Right kidney (tissue), 1 donor: Measurements from ENCODE around the gene MTHFSD.

Experiments
- DNase-seq: peaks from one replicate; pipeline ENCODE4 v3.0.0-alpha.2; 2016

Gene MTHFSD

DNA sequence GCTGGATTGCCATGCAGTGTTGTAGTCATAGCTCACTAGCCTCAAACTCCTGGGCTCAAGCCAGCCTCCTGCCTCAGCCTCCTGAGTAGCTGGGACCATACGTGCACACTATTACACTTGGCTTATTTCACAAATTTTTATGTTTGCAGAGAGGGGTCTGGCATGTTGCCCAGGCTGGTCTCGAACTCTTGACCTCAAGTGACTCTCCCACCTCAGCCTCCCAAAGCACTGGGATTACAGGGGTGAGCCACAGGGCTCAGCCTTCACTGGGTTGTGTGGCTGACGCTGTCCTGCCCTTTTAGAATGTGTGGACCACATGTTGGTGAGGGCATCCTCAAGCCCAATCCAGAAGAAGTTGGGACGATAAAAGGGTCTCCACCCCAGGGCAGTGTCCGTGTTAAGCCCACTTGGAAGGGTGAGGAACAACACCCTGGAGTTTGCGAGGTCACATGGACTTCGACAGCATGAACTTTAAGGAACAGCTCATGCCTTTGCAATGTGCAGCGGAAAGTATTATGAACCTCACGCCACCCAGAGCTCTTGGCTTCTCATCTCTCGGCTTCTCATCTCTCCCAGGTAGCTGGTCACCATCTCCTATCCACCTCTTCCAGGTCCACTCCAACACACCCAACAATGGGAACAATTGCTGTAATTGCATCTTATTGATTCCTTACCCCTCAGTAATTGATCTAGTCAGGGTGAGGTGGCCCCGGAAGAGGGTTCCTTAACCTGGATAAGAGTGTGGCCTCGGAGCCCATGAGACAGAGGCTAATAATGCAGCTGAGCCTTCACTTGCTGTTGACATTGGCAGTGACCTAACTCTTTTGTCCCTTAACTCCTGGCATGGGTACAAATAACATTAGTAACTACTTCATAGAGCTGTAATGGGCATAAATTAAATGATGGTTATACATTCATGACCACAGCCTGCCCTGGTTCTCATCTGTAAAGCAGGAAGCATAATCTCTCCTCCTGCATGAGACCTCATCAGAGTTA is 30.0 kb upstream of the MTHFSD start:
- DNase-seq = no peak

DNA sequence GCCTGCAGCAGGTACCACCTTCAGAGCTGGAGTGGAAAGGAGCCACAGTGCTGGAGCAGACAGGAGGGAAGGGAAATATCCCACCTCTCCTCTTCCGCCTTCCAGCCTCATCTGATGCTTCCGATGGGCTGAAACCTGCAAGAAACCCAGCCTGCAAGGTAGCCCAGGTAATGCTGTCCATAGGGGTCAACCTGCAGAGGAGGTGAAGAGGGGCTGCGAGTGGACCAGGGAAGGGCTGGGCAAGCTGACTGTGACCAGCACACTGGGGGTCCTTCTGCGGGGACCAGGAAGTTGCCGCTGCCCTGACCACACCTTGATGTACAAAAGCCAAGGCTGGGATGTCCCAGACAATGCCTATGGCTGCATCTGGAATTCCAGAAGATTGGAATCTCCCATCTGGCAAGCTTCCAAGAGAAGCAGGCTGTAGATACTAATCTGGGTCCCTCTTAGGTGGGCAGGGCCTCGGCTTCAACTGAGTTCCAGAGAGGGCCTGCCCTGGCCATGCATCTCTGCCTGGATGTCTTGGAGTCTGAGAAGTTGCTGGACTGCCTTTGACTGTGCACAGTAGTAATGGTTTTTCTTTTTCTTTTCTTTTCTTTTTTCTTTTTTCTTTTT is 29.1 kb upstream of the MTHFSD start:
- DNase-seq = no peak

DNA sequence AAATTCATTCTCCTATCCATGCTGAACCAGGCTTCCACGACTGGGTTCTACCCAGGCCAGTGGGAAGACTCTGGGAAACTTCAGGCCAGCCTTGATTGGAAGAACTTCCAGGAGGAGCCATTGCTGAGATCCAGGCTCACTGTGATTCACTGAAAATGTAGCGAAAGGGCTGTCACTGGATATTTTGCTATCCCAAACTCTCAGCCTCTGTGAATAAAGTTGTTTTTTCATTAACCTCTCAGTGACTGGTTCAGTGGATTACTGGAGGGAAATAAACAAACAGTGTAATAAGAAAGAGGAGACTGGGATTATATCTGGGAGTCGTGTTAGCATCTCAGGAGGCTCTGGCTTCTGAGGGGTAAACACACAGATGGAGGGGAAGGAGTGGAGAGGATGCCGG is 26.4 kb upstream of the MTHFSD start:
- peak; percentile 34 for DNase-seq

DNA sequence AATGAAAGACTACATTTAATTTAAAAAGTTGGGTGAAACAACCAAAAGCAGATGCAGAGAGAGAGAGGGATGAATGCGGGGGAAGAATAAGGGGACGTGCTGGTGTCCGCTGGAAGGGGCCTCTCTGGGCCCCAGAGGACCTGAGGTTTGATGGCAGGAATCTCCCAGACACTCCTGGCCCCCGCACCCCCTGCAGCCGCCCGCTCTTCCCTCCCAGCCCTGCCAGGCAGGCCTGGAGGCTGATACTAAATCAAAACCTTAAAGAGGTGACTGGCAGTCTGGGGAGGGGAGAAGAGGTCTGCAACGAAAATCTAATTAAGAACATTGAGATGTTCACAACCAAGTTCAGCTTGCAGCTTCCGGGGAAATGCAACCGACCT is 25.7 kb upstream of the MTHFSD start:
- peak; percentile 31 for DNase-seq

DNA sequence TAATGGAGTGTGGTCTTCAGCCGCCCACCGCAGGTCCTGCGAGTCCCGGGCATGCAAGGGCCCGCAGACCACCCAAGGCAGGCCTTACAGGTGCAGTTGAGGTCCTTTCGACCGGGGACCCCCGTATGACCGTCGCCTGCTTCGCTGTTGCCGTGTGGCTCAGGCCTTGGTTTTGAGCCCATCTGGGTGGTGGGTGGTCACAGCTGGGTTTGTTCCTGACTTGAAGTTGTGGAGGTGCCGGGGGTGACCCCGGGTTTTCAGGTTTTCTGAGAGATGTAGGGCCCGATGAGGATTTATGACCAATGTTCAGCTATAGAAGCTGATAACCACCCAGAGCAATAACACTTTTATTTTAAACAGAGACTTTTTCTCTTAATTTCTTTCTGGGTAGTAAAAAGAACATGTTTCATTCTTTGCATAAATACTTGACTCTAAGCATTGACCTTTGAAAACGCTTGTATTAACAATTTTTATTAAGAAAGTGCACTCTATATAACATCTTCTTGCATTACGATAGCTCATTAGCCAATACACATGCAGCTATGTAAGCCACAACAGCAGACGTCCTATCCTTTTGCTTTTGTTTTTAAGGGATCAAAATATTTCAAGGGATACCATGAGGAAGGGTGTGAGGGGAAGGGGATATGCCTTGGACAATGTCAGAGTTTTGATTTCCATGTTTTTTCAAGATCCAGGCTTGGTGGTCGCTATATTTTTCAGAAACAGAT is 25.2 kb upstream of the MTHFSD start:
- DNase-seq = no peak

DNA sequence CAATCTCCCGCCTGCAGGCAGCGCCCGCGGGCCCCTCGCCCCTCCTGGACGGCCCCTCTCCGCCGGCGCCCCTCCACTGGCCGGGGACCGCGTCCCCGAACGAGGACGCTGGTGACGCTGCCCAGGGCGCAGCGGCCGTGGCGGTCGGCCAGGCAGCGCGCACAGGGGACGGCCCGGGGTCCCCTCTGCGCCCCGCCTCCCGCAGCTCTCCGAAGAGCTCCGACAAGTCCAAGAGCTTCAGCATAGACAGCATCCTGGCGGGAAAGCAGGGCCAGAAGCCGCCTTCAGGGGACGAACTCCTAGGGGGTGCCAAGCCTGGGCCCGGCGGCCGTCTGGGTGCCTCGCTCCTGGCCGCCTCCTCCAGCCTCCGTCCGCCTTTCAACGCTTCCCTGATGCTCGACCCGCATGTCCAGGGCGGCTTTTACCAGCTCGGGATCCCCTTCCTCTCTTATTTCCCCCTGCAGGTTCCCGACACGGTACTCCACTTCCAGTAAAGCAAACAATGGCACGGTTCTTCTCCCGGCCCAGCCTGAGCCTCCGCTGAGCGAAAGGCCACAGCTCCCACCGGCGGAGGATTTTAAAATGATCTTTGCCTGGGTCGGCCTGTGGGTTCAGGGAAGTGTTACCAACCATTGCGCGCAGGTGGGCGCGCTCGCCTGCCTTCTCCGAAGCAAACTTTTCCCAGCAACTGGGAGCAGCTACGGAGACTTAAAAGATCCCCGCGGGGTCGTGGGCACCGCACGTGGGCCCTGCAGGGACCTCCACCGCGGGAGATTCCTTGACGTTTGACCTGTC is 24.4 kb upstream of the MTHFSD start:
- peak; percentile 67 for DNase-seq

DNA sequence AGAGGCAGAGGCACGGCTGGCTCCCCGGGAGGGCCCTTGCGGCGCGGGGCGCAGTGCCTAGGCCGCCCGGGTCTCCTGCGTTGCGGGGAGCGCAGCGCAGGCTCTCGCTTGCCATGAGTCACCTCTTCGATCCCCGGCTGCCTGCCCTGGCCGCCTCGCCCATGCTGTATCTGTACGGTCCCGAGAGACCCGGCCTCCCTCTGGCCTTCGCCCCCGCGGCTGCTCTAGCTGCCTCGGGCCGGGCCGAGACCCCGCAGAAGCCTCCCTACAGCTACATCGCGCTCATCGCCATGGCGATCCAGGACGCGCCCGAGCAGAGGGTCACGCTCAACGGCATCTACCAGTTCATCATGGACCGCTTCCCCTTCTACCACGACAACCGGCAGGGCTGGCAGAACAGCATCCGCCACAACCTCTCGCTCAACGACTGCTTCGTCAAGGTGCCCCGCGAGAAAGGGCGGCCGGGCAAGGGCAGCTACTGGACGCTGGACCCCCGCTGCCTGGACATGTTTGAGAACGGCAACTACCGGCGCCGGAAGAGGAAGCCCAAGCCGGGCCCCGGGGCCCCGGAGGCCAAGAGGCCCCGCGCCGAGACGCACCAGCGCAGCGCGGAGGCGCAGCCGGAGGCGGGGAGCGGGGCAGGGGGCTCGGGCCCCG is 23.7 kb upstream of the MTHFSD start:
- DNase-seq = peak; percentile 78

DNA sequence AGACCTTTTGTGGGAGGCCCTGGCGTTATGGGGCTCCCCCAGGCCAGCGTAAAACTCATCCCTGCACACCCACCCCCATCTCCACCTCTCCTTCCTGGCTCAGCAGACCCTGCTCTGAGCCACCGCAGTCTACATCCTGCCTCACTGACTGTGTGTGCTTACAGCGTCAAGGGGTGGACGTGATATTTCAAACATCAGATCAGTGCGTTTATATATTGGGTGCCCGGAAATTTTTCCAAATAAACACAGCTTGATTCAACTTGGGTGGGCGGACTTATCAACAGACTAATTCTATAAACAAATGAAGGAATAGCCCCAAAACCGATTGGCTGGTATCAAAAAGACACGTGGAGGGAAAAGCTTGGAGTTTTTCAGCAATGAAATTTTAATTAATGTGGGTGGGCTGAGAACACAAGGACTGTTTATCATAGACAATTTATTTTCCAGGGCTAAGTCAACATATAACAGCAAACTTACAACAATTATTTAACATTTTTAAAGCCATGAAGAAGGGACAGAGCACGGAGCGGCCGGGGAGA is 23.1 kb upstream of the MTHFSD start, which contains the start of gene FOXL1:
TSS of gene FOXL1 (plus strand) at position 489 of the 539 bp plus-strand sequence. CDS start 175 bp downstream, outside the sequence.
- no peak for DNase-seq

DNA sequence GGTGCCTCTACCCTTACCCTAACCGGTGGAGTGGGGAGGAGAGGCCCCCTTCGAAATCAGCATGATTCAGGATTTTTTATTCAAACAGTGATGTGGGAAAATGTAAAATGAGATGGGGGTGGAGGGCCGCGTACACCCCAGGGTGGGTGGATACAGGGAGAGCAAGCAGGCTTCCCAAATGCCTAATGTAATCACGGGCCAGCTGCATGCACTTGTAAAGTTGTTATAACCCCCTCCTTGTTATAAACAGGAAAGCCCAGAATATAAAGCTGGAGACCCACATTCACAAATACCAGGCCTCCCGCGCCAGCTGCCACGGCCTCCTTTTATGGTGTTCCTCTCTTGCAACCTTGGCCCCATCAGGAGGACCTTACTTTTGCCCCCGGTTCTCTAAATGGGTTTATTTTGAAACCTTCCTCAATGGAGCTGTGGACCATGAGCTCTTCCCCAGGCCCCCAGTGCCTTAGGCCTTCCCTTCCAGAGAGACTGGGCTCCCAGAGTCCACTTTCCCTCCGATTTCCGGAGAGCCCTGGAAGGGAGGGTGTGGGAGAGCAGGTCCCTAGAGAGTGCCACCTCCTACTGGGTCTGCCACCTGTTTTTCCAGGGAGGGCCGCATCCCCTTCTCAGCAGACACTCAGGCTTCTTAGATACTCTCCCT is 22.4 kb upstream of the MTHFSD start:
- peak; percentile 59 for DNase-seq

DNA sequence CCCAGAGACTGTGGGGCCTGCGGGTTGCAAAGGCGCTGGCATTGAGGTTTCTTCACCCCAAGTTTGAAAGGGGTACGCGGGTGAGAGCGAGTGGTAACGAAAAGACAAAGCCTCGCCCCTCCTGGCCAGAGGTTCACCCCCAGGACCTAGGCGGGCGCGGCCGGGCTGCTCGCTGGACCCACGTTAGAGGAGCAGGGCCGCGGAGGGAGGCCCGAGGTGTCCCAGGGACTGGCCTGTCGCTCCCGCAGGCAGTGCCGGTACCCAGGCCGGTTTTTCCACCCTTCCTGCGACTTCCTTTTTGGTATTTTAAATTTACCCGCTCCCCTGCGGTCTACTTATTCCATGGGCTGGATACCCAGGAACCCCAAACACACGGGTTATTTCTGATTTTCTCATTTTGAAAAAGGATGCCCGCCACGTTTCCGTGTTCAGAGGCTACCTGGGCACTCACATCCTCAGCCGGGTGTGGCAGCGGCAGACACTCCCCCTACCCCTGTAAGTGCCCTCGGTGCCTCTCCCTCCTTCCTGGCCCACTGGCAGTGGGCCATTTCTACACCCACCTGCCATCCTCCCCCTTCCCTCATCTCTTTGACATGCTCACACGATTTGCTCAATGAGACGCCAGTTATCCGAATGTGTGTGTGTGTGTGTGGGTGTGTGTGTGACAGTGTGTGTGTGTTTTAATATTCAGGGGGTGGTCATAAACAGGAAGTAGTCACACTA is 21.7 kb upstream of the MTHFSD start:
- peak; percentile 78 for DNase-seq

DNA sequence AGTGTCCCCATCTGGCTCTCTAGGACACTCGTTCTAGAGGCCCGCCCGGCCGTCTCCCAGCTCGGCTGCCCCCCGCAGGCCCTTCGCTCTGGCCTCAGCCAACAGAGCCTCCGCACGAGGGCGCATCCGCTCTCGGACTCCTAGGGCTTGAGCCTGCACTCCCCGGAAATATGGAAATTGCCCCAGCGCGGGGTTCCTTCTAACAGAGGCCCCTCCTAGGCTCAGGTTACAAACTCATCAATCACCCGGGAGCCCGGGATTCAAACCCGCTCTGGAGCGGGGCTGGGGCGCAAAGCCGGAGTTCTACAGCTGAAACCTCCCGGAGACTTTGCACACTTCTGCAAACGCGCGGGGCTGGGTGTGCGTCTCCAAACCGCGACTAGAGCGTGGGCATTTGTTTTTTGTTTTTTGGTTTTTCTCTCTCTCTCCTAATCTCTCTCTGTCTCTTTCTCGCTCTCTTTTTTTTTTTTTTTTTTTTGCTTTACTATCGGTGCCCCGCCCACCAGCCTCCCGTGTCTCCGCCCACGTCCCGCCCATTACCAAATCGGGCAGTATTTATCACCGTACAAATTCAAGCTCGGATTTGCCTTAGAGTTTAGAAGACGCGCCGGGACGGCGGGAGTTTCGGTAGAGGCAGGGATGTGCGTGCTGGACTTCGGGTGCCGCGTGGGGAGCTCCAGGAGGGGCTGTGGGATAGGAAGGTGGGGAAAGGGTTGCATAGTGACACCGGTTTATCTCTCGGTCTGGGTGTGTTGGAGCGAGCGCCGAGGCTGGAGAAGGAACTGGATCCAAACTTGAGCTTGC is 20.9 kb upstream of the MTHFSD start:
- DNase-seq = peak; percentile 94

DNA sequence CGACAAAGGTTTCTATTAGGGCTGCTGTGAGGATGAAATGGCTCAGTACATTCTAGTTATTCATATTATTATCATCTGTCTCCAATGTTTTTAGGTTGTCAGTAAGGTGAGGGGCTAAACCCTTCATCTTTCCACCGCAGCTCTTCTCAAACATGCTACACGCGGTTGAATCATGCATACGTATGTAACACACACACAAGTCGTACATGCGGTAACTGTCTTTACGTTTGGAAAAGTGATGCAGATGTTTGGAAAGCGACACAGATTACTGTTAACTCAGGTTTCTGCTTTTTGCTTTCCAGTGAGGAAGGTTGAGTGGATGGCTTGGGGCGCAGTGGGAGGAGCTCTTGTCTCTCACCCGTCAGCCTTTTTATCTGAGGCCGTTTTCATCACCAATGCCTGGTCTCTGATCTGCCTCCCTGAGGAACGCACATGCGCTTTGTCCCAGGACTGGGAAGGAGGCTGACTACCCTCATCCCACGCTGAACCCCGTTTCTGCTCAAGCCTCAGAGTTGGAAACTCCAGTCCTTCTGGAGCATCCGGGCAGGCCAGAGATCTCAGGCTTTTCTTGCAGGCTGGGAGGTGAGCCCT is 20.2 kb upstream of the MTHFSD start:
- no peak for DNase-seq

DNA sequence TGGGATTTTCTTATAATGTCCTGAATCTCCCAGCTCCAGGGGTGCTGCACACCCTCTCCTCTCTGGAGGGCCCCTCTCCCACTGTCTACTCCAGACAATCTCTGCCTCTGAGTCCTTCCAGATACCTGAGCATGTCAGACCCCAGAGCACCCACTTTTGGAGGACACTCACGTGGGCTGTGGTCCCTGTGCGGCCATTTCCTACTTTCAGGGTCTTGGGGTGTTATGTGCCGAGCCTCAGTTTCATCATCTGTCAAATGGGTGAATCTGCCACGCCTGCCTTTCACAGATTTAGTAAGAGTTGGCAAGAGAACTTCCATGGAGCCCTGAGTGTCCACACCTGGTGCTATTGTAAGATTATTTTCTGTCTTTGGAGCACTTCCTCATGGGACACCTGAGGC is 19.6 kb upstream of the MTHFSD start:
- no peak for DNase-seq

DNA sequence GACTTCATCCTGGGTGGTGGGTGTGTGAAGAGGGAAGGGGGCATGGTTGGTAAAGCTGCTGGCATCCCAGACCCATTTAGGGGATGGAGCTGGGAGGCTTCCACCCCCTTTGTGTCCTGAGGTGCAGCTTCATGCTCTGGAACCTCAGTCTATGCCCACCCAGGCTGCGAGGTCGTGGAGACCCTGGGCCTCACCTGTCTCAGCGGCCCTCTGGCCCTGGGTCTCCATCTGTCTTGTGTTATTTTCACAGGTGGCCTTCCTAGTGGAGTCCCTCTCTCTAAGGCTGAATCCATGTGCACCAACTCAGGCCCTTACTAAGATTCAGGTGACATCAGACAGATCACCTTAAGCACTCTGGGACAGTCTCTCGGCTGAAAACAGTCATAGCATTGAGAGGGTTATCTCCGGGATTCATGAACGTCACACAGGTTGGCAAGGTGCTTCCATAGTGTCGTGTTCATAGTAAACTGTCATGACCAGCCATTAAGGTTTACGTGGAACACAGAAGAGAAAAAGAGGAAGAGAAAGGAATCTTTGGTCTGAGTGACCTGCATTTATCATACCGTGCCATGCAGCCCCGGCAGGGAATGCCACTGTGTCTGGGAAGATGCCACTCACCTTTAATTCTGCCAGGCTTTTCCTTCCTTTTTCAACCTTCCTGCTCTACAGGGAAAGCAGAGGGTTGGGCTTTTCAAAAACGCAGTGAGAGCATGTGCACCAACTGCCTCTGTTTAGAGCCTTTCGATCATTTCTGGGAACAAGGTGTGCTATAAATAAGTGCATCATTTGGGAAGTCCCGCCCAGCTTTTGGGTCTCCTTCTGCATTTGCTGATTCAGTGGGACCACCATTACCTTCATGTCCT is 18.8 kb upstream of the MTHFSD start:
- peak; percentile 33 for DNase-seq

DNA sequence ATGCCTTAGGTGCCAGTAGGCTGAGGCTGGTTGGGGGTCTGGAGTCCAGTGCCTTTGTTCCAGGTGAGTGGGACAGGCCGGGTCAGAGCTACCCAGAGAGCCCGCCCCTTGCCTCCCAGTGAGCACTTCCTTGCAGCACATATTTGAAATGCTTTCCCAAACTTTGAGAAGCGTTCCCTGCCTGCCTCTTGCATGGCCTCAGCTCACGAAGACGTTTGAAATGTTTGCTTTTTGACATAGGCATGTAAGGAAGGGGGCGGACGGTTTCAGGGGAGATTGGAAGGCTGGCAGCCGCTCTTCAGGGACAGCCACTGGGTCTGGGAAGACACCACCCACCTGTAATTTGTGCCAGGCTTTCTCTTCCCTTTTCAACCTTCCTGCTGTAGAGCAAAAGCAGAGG is 18.2 kb upstream of the MTHFSD start:
- peak; percentile 54 for DNase-seq

DNA sequence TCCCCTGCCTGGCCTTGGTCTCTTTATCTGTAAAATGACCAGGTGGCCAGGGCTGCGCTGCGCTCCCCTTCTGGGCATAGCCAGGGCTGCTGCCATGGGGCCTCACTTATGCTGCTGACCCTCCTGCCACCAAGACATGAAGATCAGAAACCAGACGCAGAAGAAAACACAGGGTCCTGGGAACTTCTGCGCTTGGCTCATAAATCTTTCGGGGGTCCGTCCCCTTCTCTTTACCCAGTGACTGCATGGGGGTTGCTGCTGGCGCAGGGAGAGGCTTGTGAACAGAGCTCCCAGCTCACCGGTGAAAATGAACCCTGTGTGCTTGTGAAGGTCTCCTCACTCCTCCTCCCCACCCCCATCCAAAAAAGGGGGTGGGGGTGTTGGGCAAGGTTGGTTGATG is 17.6 kb upstream of the MTHFSD start:
- no peak for DNase-seq

DNA sequence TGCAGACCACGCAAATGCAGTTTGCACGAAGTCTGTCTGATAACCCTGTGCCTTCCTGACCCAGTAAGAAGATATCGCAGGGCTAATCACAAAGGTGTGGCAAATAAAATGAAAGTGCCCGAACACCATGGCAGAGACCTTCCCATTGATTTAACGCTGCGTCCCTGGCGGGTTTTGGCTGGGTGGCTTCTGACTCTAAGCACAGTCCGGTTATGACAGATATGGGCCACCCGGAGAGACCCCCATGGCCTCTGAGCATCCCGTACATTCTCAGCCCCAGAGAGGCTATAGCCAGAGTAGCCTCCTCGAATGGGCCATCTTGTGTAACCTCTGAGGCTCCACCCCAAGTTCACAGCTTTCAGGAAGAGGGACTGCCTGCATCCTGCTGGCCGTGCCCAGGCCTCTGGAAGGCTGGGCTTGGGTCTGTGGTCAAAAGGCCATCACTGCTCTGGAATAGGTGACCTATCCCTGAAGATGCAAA is 17.0 kb upstream of the MTHFSD start:
- peak; percentile 54 for DNase-seq

DNA sequence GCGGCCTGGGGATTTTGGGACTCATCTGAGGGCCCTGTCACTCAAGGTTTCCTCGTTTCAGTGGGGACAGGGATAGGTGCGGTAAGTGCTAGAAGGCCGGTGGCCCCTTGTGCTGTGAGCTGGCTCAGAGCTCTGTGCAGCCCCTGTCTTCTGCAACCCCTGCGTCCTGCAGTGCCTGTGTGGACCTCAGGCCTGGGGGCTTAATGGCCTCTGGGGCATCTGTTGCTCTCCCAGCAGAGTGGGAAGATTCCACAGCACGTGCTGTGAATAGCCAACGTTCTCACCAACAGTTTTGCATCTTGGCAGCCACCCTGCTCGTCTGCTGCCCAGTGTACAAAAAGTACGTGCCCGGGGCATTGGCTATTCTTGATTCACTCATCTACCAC is 16.5 kb upstream of the MTHFSD start:
- DNase-seq = peak; percentile 59
